ENCODE data around the gene AGRP. TPM values are rescaled to one million over a fixed set of nuclear protein-coding genes. Genes with fewer than 3 reads are reported as not detected.

Gene AGRP
- total RNA-seq, 1 experiment from 2014 or later, result not detected

- ChIA-PET POLR2A (no interaction called here), CTCF (interaction anchor here (0.7 to 1.9 kb wide), 4 partner anchors 13 to 133 kb away, joined by 3 to 4 read pairs (median 3); partner anchors contain the start of genes KCTD19 and LRRC36)
- Mint-ChIP-seq H3K27me3 (ENCODE audit: low read depth) (no peaks in the 10 kb centered on the region), H3K27ac (peak overlapping the region; percentile 41; the same call in 1 of the 2 replicates), H3K36me3 (no peaks in the 10 kb centered on the region), H3K4me1 (0 out of 2 replicates have a peak, but pooled peaks cover 5% of the 10 kb centered on the region), H3K4me3 (no peak overlapping the region), H3K9me3 (no peaks in the 10 kb centered on the region)
- ATAC-seq, result no peak
- no peak for DNase-seq (ENCODE audit: low spot score)
- TF ChIP-seq, protein P1, sequence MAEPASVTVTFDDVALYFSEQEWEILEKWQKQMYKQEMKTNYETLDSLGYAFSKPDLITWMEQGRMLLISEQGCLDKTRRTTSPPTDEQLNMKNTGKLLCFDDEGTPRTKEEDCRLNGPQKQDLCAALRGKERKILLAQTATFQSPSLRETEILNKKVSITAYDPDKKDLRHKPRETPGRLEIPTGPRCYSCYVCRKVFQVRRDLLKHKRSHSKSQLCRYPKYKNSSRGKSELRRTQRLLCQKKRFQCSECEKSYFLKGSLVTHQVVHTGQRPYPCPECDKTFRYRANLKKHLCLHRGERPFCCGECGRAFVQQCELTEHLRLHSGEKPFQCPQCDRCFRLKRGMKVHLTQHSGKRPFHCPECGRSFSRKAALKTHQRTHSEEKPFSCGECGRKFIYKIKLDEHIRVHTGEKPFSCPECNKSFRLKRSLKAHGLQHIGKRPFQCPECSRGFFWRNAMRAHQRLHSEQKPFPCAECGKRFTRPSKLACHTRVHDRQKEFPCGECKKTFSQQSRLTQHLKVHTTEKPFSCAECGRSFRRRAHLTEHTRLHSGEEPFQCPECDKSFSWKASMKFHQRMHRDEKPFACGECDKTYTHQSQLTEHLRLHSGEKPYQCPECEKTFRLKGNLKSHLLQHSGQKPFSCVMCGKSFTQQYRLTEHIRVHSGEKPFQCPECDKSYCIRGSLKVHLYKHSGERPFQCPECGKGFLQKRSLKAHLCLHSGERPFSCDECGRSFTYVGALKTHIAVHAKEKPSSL (CRISPR knock-in tag; conservative IDR thresholded peaks at IDR 0.05), result no peak
- no peak for TF ChIP-seq NR2C2 (CRISPR knock-in tag; IDR thresholded peaks at IDR 0.05)
These were observed 24.1 kb downstream of the AGRP start for GRCh38 chr16:67459066-67459860.

DNA sequence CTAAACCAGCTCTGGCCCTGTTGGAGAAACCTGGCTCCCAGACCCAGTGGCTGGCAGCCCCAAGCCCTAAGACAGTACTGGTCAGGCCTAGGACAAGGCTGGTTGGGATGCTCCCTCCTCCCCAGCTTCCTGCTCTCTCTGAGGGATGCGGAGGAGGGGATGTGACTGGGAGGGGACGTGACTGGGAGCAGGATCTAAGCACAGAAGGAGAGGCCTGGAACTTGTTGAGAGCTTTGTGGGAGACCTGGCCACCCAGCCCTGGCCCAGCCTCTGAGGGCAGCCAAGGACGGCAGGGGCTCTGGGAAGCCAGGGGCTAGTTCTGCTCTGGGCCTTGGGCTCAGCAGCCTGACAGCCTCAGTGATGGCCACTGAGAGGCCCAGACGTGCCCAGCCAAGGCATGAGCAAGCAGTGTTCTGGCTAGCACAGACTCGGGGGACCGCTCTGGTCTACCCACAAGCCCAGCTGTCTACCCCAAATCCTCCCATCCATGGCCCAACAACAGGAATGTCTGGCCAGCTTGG lies 25.2 kb downstream of the AGRP start:
- POLR2A ChIA-PET, result no interaction called here
- Mint-ChIP-seq H3K27me3 (ENCODE audit: low read depth) (no peaks in the 10 kb centered on the region), H3K4me3 (no peak overlapping the region), H3K27ac (no peak overlapping the region), H3K36me3 (no peaks in the 10 kb centered on the region), H3K9me3 (no peaks in the 10 kb centered on the region), H3K4me1 (0 out of 2 replicates have a peak, but pooled peaks cover 5% of the 10 kb centered on the region)
- peak; percentile 27; the same call in 1 of the 2 replicates for ATAC-seq
- TF ChIP-seq TEAD4 (CRISPR knock-in tag; IDR thresholded peaks at IDR 0.05), result no peak
- TF ChIP-seq TEAD1 (CRISPR knock-in tag; IDR thresholded peaks at IDR 0.05), result no peak
- TF ChIP-seq FOXK1 (CRISPR knock-in tag; IDR thresholded peaks at IDR 0.05), result no peak
- no peak for TF ChIP-seq ZNF512 (CRISPR knock-in tag; IDR thresholded peaks at IDR 0.05; ENCODE audit: borderline replicate concordance)
- no peak for TF ChIP-seq CDX4 (CRISPR knock-in tag; IDR thresholded peaks at IDR 0.05; ENCODE audit: borderline replicate concordance)
- TF ChIP-seq AR (CRISPR knock-in tag; IDR thresholded peaks at IDR 0.05), result no peak
- no peak for TF ChIP-seq ZNF416 (CRISPR knock-in tag; IDR thresholded peaks at IDR 0.05)
- no peak for TF ChIP-seq ZBTB43 (CRISPR knock-in tag; IDR thresholded peaks at IDR 0.05)
- TF ChIP-seq, protein P2, sequence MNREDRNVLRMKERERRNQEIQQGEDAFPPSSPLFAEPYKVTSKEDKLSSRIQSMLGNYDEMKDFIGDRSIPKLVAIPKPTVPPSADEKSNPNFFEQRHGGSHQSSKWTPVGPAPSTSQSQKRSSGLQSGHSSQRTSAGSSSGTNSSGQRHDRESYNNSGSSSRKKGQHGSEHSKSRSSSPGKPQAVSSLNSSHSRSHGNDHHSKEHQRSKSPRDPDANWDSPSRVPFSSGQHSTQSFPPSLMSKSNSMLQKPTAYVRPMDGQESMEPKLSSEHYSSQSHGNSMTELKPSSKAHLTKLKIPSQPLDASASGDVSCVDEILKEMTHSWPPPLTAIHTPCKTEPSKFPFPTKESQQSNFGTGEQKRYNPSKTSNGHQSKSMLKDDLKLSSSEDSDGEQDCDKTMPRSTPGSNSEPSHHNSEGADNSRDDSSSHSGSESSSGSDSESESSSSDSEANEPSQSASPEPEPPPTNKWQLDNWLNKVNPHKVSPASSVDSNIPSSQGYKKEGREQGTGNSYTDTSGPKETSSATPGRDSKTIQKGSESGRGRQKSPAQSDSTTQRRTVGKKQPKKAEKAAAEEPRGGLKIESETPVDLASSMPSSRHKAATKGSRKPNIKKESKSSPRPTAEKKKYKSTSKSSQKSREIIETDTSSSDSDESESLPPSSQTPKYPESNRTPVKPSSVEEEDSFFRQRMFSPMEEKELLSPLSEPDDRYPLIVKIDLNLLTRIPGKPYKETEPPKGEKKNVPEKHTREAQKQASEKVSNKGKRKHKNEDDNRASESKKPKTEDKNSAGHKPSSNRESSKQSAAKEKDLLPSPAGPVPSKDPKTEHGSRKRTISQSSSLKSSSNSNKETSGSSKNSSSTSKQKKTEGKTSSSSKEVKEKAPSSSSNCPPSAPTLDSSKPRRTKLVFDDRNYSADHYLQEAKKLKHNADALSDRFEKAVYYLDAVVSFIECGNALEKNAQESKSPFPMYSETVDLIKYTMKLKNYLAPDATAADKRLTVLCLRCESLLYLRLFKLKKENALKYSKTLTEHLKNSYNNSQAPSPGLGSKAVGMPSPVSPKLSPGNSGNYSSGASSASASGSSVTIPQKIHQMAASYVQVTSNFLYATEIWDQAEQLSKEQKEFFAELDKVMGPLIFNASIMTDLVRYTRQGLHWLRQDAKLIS (CRISPR knock-in tag; IDR thresholded peaks at IDR 0.05; ENCODE audit: borderline replicate concordance), result no peak
- TF ChIP-seq, protein P3, sequence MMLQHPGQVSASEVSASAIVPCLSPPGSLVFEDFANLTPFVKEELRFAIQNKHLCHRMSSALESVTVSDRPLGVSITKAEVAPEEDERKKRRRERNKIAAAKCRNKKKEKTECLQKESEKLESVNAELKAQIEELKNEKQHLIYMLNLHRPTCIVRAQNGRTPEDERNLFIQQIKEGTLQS (CRISPR knock-in tag; conservative IDR thresholded peaks at IDR 0.05), result no peak
- TF ChIP-seq SOX15 (CRISPR knock-in tag; IDR thresholded peaks at IDR 0.05), result no peak
- TF ChIP-seq ZNF671 (CRISPR knock-in tag; IDR thresholded peaks at IDR 0.05), result no peak
- CTCF ChIA-PET, result interaction anchor here (0.7 to 3.2 kb wide), 5 partner anchors 12 to 132 kb away, joined by 3 to 28 read pairs (median 3); partner anchors contain the start of genes KCTD19 and LRRC36
- DNase-seq (ENCODE audit: low spot score), result no peak
